Amygdala (tissue), 56 donors: ENCODE measurements around the gene PRKCZ.
"Not testable (repeated sequence)": the region's sequence is repeated elsewhere in the genome, so short reads cannot be mapped to it uniquely, and the experiment has no call there.

Experiments used
- DNase-seq, 56 donors: peaks; one replicate each; lab custom pipeline; 2025; lab: John Stamatoyannopoulos, UW

PRKCZ gene

DNA sequence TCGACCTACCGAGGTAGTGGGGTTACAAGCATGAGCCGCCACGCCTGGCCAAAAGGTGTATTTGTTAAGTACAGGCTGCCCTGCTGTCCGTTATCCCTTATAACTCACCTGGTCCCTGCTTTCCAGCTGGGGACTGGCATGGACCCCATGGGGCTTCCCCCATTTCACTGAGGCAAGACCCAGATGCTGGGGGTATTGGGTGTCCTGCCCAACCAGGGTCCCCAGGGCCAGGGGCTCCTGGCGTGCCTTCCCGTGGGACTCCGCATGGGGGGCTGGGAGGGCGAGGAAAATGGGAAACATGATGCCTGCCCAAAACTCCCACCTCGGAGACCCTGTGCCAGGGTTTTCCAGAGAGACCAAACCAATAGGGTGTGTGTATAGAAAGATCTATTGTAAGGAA, 79.9 kb downstream of the PRKCZ start:
- DNase-seq: no peak

DNA sequence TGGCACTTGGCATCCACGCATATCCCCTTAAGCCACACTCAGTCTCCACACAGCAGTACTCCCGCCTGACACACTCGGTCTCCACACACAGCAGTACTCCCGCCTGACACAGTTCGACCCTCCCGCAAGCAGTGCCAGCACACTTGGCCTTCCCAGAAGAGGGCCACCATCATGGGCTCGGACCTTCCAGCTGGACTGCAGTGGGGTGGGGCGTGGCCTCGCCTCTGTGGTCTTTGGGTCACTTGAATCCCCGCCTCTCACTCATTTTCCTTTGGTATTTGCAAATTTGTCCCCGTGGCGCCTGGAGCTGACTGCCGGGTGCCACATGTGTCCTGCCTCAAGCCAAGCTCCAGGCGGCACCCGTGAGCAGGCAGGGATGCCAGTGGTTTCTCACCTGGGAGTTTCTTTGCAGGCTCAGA, 80.7 kb downstream of the PRKCZ start:
- no peak for DNase-seq

DNA sequence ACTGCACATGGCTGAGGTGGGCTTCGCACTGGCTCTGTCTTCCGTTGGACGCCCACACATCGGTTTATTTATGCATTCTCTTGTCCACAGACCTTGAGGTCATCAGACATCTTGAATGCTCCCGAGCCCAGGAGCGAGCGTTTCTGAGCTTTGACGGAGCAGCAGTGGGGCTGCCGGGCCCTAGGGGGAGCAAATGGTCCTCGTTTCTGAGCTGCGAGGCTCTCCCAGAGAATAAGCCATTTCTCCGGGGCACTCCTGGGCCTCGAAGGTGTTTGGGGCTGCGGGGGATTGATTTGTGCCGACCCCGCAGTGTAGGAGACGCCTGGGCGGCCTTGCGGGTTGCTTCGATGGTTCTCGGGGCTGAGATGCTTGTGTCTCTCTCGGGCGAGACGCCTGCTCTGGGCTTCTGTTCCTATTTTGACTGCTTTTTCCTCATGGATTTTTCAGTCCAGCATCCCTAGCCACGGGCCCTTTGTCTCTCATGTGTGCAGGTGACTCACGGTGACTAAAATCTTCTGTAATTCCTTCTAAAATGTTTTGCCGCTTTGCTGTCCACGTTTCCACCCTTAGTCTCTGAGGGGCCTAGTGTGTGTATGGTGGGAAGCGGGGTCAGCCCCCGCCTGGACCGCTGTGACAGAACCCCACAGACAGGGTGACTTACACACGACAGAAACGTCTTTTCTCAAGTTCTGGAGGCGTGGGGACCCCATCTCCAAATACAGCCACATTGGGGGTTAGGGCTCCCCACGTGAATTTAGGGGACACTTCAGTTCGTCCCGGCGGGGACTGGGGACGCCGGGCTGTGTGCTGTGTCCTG, 82.2 kb downstream of the PRKCZ start:
- DNase-seq: peak in 14 of 56 donors; percentile 20 to 52 (median 33)

DNA sequence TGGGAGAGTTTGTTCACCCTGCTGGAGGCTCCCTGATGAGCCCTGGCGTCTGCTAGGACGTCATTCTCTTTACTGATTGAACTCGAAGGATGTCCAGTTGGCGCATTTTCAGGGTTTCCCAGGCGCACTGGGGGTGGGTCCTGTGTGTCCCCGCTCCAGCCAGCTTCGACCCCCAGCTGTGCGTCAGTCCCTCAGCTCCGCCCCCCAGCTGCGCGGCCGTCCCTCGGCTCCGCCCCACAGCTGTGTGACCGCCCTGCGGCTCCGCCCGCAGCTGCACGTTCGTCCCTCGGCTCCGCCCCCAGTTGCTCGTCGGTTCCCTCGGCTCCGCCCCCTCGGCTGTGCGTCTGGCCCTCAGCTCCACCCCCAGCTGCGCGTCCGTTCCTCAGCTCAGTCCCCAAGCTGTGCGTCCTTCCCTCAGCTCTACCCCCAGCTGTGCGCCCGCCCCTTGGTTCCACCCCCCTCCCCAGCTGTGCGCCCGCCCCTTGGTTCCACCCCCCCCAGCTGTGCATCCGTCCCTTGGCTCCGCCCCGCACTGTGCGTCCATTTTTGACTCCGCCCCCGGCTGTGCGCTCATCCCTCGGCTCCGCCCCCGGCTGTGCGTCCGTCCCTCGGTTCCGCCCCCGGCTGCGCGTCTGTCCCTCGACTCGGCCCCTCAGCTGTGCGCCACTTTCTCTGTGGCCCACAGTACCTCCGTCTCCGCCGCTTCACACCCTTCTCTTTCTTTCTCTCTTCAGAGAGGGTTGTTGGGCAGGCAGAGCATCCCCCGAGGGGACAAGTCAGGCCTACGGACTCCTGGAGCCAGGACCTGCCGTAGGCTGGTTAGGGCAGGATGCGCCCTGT, 83.0 kb downstream of the PRKCZ start:
- peak in 55 of 56 donors; percentile 76 to 100 (median 93) for DNase-seq

DNA sequence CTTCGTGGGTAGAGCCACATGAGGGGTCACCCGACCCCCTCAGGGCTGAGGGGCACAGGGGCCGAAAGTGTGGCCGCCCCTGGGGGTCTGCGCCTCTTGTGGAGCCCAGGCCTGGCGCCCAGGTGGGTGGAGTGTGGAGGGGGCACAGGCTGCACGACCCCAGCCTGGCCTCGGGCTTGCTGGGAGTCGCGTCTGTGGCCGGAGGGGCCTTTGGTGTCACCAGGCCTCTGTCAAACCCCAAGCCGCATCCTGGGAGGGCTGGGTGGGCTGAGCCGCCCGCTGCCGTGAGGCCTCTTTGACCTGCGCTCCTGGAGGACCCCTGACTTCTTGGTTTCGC, 83.6 kb downstream of the PRKCZ start:
- DNase-seq: no peak

GRCh38 chr1:2134266-2134620, 84.0 kb downstream of the PRKCZ start:
- no peak for DNase-seq

- peak in 1 of 56 donors; percentile 21 for DNase-seq
These were observed 84.6 kb downstream of the PRKCZ start for GRCh38 chr1:2134621-2135307.

DNA sequence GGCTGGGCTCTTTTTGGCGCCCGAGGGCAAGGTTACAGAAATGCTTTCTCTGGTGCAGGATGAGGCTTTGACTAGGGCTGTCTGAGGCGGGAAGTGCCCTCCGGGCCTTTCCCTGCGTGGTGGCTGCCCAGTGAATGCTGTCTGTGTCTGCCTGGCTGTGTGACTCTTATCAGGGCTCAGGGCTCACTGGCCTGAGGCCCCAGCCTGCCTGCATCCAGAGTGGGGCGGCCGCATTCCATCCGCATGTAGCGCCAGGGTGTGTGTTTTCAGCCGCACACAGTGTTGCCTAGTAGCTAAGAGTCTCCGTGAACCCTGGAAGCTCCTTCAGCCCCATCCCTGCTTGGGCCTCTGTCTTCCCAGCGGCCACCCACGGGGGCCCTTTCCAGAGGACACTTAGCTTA, 85.2 kb downstream of the PRKCZ start:
- peak in 12 of 56 donors; percentile 7 to 56 (median 40) for DNase-seq

GRCh38 chr1:2135941-2136340, 85.7 kb downstream of the PRKCZ start:
- no peak for DNase-seq

GRCh38 chr1:2136386-2137235, 86.4 kb downstream of the PRKCZ start:
- DNase-seq: no peak

- DNase-seq: peak in 1 of 56 donors; percentile 44
These were observed 87.3 kb downstream of the PRKCZ start for GRCh38 chr1:2137257-2138121.

DNA sequence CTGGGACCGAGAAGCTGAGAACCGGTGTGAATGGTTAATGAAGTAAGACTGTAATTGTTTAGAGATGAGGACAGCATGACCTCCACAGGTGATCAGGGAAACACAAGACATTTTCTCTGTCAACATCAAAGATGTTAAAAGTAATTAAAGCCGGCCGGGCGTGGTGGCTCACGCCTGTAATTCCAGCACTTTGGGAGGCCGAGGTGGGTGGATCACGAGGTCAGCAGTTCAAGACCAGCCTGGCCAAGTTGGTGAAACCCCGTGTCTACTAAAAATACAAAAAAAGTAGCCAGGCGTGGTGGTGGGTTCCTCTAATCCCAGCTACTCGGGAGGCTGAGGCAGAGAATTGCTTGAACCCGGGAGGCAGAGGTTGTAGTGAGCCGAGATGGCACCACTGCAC, 88.9 kb downstream of the PRKCZ start:
- DNase-seq: not testable (repeated sequence)

GRCh38 chr1:2141025-2141424, 90.8 kb downstream of the PRKCZ start:
- DNase-seq: no peak

DNA sequence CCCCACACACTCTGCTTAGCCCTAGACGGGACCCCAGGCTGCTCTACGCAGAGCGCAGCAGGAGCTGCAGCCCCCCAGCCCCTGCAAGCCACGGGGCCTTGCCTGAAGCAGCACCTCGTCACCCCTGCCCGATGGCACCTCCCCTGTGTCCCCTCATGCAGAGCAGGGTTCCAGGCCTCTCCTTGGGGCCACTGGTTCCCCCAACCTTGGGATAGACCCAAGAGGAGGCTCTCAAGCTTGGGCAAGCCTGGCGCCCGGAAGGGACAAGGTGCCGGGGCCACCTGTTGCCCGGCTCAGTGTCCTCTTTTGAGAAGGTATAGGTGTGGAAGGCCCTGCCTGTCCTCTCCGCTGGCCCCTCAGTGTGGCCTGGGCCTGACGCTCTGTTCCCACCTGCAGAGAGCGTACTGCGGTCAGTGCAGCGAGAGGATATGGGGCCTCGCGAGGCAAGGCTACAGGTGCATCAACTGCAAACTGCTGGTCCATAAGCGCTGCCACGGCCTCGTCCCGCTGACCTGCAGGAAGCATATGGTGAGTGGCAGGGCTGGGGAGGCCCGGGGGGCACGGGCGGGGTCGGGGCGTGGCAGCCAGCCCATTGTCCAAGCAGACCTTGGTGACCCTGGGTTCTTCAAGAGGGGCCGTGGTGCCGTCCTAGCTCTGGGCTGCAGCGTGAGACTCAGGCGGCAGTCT, 93.7 kb downstream of the PRKCZ start:
- no peak for DNase-seq

DNA sequence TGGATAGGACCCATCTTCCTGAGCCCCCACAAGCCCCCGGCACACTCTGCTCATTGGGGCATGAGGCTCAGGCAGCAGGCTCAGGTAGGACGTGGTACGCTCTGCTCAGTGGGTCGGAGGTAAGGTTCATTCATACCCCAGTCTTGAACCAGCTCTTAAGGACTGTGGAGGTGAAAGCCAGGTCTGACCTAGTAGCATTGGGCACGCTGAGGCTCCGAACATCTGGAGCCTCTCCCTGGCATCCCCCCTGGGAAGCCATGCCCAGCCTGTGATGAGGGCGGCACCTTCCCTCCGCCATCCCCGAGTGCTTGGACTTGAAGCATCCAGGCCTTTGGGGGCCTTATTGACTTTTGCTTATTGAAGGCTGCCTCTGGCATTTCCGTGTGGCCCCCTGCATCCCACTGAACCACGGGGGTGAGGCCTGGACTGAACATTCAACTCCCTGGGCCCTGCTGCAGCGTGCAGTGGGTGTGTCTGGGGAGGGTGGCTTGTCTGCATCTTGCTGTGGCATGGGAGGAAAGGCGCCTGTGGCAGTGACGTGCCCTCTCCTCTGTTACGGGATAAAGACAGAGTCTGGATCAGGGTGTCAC, 94.4 kb downstream of the PRKCZ start:
- no peak for DNase-seq

DNA sequence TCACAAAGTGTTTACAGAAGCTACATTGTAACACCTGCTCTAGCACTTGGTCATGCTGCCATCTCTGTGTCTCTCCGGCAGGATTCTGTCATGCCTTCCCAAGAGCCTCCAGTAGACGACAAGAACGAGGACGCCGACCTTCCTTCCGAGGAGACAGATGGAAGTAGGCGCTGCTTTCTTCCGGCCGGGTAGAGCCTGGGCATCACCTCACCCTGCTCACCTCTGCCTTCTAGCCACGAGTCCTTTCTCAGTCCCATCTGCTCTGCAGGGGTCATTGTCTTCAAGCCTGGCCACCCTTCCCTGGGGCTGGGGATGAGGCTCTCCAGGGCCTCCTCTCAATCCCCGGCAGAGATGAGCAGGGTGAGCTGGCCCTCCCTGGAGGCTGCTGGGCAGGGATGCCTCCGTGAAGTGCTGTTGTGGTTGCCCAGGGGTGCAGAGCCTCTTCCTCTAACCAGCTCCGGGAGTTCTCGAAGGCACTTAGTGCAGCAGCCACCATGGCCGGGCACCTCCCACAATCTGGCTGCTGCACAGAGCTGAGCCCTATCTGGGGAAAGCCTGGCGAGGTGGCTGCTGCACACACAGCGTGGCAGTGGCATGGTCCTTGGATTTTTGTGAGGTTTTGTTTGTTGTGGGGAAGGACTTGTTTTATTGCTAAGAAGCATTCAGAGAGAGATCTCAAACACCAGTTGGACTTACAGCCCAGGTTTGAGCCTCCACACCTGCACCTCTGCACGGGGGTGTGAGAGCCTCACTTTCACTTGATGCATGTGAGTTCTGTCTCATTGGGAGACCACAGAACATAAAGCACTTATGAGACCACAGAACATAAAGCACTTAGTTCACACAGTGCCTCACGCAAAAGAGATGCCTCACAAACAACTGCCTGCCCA, 96.0 kb downstream of the PRKCZ start:
- DNase-seq: no peak

- DNase-seq: no peak
These were observed 96.8 kb downstream of the PRKCZ start for GRCh38 chr1:2146836-2147517.
